ENCODE results near the gene ATP9B. TPM values are rescaled to one million over a fixed set of nuclear protein-coding genes. Genes with fewer than 3 reads are reported as not detected.
"Not testable (repeated sequence)": the region's sequence is repeated elsewhere in the genome, so short reads cannot be mapped to it uniquely, and the experiment has no call there.

Gene ATP9B
- total RNA-seq, 1 experiment from 2014 or later, result 10.2 TPM

GRCh38 chr18:79272916-79273315 lies 203.7 kb downstream of the ATP9B start:
- no peak for DNase-seq (ENCODE audit: extremely low read depth, low read depth)

- no peak for DNase-seq (ENCODE audit: extremely low read depth, low read depth)
Observed at GRCh38 chr18:79274823-79275222, 205.6 kb downstream of the ATP9B start.

DNA sequence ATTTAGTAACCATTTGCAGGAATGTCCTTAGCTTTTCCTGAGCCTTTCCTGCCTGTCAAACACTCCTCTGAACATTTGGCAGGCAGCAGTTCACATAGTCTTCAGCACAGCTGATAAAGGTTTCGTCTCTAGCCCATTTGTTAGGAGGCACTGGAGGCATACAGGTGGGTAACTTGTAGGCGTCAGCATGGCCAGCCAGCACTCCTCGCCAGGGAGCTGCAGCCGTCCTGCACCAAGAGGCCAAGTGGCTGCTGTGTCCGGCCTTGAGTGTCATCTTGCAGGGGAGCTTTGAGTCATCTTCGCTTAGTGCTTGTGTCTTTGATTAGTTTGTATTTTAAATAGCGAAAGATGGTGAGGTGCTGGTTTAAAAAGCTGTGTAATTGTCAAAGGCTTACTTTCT lies 206.3 kb downstream of the ATP9B start:
- DNase-seq (ENCODE audit: extremely low read depth, low read depth), result no peak

- no peak for DNase-seq (ENCODE audit: extremely low read depth, low read depth)
Observed at GRCh38 chr18:79275992-79276391, 206.8 kb downstream of the ATP9B start.

GRCh38 chr18:79278896-79279295 lies 209.7 kb downstream of the ATP9B start:
- DNase-seq (ENCODE audit: extremely low read depth, low read depth), result no peak

DNA sequence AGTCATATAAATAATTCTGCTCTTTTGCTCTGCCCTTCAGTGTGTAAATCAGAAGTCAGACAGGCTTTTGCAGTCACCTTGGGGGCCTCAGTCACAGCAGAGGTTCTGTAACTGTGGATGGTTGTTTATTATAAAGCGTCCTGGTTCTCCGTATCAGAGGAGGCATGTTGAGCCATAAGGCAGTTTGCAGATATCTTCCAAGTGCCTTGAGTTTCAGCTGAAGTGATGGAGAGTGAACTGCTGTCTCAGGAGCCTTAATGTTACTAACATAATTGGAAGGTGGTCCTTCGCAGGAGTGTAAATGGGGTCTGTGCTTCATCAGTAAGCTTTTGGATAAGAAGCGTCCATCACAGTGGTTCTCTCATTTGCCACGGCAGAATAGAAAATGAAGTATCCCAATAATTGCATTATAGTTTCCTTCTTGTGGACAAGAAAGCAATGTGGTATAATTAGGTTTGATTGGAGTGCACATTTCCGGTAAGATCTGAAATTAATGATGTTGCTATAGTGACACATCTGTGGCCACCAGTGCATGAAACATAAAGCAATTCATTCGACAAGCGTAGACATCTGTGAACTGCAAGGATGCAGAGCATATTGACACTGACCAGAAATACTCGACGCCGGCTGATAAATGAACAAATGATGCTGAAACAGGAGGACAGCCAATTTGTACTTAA lies 214.1 kb downstream of the ATP9B start:
- DNase-seq (ENCODE audit: extremely low read depth, low read depth), result no peak

DNA sequence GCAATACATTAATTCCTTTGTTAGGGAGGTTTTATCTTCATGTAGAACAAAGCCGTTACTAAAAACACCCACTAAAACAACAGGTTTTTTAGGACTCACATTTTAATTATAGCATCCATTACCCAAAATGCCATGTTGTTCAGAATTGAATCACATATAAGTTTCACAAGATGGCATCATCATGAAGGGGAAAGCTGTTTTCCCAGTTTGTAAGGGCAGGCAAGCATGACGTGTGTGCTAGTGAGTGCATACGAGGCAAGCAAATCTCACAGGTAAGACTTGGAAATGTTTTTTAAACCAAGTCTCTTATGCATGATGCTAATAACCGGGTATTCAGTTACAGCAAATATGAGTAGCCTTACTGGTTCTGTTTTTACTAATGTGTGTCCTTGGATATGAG lies 214.7 kb downstream of the ATP9B start:
- no peak for DNase-seq (ENCODE audit: extremely low read depth, low read depth)

DNA sequence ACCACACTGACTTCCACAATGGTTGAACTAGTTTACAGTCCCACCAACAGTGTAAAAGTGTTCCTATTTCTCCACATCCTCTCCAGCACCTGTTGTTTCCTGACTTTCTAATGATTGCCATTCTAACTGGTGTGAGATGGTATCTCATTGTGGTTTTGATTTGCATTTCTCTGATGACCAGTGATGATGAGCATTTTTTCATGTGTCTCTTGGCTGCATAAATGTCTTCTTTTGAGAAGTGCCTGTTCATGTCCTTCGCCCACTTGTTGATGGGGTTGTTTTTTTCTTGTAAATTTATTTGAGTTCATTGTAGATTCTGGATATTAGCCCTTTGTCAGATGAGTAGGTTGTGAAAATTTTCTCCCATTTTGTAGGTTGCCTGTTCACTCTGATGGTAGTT lies 216.0 kb downstream of the ATP9B start:
- DNase-seq (ENCODE audit: extremely low read depth, low read depth), result not testable (repeated sequence)

- DNase-seq (ENCODE audit: extremely low read depth, low read depth), result not testable (repeated sequence)
Observed at GRCh38 chr18:79290409-79290808, 221.2 kb downstream of the ATP9B start.

DNA sequence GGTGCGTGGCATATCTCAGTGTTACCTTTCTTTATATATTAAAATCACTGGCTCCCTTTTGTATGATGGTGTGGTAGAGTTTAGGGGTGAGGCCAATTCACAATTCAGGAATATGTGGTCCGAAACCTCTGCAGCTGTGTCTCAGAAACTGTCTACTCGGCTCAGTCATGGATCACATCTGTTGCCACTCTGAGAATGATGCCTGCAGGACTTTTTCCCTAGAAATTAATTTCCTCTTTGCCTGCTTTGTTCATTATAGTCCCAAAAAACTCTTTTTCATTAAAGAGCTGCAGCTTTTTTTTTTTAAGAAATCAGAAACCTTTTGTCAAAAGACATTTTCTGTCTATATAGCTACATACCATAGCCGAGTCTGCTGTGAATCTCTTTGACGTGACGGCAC lies 221.7 kb downstream of the ATP9B start:
- no peak for DNase-seq (ENCODE audit: extremely low read depth, low read depth)

DNA sequence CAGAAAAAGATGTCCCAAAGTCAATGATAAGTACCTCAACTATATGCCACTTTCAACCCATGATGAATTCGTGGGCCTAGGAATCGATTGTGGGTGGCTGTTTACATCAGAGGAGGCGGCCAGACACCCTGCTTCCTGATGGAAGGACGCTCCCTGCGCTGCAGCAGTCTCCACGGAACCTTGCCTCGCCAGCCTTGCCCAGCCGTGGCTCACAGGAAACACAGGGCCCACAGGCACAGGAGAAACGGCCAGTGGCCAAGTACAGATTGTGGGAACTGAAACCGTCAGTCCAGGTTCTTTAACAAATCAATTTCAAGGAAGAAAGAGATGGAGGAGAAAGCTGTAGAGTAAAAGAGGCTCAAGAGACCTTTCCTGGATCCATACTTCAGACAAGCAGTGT lies 225.0 kb downstream of the ATP9B start:
- DNase-seq (ENCODE audit: extremely low read depth, low read depth), result no peak

- DNase-seq (ENCODE audit: extremely low read depth, low read depth), result no peak
Observed at GRCh38 chr18:79299272-79299671, 230.1 kb downstream of the ATP9B start.

DNA sequence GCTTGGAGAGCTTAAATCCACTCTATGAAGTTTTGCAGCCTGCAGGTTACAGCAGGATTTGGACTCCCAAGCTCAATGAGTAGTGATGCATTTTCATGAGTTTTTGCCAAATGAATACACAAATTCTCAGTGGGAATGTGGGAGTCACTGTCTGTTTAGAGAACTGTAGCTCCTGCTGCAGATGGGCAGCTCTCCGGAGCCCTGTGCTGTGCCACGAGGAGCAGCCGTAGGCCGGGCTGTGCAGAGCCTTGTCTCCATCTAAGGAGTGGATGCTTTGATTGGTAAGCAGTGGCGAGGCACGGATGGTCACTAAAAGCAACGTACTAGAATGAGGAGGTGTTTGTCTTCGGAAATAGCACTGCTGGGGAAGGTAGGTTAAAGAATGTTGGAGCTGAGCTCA lies 230.5 kb downstream of the ATP9B start:
- no peak for DNase-seq (ENCODE audit: extremely low read depth, low read depth)

GRCh38 chr18:79300413-79300812 lies 231.2 kb downstream of the ATP9B start:
- no peak for DNase-seq (ENCODE audit: extremely low read depth, low read depth)

DNA sequence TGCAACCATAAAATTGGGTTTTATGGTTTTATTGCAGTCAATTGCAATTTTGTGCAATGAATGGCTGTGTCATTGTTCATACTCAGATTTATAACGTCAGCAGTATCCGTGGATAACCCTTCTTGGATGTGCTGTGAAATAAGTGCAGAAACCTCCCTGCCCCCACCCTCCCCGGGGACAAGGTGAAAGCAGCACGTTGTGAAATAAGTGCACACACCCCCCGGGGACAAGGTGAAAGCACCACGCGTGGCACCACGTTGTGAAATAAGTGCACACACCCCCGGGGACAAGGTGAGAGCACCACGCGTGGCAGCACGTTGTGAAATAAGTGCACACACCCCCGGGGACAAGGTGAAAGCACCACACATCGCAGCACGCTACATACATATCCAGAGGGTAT lies 232.9 kb downstream of the ATP9B start:
- no peak for DNase-seq (ENCODE audit: extremely low read depth, low read depth)

- DNase-seq (ENCODE audit: extremely low read depth, low read depth), result no peak
Observed at GRCh38 chr18:79305911-79306310, 236.7 kb downstream of the ATP9B start.

GRCh38 chr18:79309614-79310358 lies 240.6 kb downstream of the ATP9B start:
- DNase-seq (ENCODE audit: extremely low read depth, low read depth), result no peak

DNA sequence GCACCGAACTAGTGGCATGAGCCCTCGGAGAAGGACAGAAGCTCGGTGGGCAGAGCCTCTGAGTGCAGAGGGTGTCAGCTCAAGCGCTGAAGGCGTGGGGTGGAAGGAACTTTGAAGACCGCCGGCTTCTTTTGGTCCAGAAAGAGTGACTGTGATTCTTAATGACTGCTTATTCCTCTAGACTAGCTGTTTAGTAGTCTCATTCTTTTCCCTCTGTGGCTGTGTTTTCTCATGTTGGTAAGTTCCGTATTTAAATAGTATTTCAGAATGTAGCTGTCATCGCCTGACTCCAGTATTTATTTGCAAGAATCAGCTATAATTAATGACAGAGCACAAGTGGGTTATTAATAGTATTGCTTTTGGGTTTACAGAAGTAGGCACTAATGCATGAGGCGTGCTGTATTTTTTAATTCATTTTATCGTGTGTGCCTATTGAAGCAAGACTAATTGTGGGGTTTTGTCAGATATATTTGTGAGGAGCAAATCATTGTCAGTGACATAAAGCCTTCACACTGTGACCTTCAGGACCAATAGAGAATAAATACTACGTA lies 245.7 kb downstream of the ATP9B start:
- no peak for DNase-seq (ENCODE audit: extremely low read depth, low read depth)

DNA sequence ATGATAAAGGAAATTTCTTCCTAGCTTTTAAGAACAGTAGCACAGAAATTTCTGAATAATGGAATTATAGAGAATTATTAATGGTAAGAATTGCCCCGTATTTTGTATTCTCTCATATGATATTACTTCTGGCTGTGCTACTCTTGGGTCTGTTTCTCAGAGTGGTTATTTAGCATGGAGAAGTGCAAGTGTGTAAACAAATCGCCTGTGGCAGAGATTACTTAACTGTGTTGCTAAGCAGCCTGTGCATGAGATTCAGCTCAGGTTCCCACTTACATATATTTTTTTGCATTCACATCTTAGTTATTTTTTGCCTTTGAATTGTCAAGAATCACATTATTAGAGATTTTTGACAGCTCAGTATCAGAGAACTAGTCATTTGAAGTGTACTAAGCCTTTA lies 246.4 kb downstream of the ATP9B start:
- no peak for DNase-seq (ENCODE audit: extremely low read depth, low read depth)

- no peak for DNase-seq (ENCODE audit: extremely low read depth, low read depth)
Observed at GRCh38 chr18:79317703-79318102, 248.5 kb downstream of the ATP9B start.

DNA sequence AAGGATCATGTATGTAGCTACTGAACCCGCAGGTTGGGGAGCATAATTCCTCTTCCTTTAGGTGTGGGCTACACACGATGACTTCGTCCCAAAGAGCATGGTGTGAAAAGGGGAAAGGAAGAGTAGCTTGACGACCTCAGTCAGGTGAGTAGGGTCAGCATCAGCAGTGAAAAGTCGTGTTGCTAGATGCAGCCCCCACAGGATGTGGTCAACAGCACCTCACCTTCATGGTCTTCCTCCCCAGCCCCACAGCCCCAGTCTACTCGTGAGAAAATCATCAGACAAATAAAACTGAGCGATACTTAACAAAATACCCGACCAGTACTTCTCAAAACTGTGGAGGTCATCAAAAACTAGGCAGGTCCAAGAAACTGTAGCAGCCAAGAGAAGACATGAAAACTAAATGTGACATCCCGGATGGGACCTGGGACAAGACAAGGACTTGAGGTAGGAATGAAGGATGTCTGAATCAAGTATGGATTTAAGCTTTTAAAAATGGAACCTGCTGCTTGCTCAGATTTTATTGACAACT lies 249.0 kb downstream of the ATP9B start:
- no peak for DNase-seq (ENCODE audit: extremely low read depth, low read depth)
